SK-N-MC (cell line): ENCODE results near the gene ZNF341.

ENCODE experiments used
- EZH2 ChIP-seq: fragments of 200-600 bp; sonication (generic); IDR thresholded peaks from one replicate; pipeline ENCODE4 v1.6.1; 2017; ENCODE audit warnings: antibody characterized with exemption
- POLR2AphosphoS5 ChIP-seq: IDR thresholded peaks from 2 replicates; pipeline ENCODE4 v1.6.1; 2012; ENCODE audit warnings: mild to moderate bottlenecking, low read depth, low read length, borderline replicate concordance

- TF ChIP-seq EZH2: no peak
- TF ChIP-seq POLR2AphosphoS5: no peak
These were observed 108.4 kb downstream of the ZNF341 start for GRCh38 chr20:33840160-33840559.
